HS-5 (cell line): Measurements from ENCODE around the gene SUFU.
"Not testable (repeated sequence)": the region's sequence is repeated elsewhere in the genome, so short reads cannot be mapped to it uniquely, and the experiment has no call there.

Experiments used
- DNase-seq: peaks from one replicate; pipeline ENCODE4 v3.0.0-alpha.2; 2012; ENCODE audit warnings: low read depth

The SUFU gene

DNA sequence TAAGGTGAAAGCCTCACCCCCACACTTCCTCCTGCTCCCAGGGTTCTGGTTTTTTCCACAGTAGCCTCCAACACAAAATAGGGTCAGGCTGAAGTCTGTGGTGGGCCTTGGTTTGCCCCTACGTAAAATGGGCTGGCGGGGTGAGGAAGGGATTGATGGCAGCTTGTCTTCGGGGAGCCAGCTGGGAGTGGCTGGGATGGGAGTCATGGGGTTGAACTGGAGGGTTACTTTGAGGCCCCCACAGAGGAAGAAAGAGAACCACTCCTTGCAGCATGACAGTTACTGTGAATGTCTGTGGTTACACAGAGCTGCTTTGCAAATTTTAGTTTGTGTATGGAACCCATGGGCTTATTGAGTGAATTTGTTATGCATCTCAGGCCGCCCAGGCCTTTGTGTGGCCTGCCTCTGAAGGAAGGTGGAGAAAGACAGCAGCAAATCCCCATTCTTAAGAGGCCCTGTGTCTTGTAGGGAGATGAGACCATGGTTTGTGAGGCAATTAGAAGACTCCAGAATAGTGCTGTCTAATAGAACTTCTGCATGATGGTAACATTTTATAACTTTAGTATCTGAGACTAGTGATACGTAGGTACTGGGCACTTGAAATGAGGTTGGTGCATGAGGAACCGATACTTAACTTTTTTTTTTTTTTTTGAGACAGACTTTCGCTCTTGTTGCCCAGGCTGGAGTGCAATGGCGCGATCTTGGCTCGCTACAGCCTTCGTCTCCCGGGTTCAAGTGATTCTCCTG is 148.6 kb downstream of the SUFU start:
- DNase-seq, result no peak

DNA sequence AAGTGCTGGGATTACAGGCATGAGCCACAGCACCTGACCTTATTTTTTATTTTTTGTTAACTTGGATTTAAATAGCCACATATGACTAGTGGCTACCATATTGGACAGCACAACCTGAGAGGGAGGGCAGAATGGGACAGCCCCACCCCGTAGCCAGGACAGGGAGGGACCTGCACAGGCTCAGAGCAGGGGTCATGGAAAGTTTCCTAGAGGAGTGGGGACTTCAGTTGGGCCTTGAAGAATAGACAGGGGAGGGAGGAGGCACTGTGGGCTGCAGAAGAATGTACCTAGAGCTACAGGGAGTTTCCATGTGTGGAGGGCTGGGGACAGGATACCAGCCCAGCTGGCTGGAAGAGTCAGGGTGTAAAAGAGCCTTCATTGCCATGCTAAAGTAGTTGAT is 149.3 kb downstream of the SUFU start:
- no peak for DNase-seq

DNA sequence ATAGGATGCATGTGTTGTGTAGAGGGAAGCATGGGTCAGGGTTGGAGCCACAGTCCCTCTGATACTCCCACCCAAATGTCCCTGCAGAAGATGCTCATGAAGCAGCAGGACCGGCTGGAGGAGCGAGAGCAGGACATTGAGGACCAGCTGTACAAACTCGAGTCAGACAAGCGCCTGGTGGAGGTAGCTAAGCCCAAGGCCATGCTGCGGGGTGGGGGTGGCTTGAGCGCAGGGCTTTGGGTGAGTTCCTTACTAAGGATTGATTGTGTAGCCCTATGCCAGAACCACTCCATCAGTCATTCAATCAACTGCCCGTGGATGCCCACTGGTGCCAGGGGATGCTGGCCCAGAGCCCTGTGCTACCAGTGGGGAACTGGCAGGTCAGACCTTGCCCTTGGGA is 150.8 kb downstream of the SUFU start:
- no peak for DNase-seq

DNA sequence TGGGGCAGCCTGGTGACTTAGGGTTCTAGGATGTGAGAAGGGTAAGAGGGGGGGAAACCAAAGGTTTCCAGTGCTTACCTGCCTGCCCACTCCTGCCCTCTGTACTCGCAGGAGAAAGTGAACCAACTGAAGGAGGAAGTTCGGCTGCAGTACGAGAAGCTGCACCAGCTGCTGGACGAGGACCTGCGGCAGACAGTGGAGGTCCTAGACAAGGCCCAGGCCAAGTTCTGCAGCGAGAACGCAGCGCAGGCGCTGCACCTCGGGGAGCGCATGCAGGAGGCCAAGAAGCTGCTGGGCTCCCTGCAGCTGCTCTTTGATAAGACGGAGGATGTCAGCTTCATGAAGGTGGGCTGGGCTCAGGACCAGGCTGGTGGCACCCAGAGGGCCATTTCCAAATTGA is 151.2 kb downstream of the SUFU start:
- no peak for DNase-seq

DNA sequence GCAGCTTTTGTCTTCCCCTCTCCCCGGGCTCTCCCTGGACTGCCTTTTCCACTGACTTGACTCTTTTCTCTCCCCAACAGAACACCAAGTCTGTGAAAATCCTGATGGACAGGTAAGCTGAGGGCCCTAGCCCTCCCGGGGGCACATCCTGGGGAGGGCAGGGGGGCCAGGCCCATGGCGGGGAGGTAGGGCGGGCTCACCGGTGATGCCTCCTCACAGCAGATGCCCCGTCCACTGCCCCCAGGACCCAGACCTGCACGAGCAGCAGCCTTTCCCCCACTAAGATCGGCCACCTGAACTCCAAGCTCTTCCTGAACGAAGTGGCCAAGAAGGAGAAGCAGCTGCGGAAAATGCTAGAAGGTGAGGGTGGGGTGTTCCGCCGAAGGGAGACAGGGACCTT is 152.3 kb downstream of the SUFU start:
- no peak for DNase-seq

DNA sequence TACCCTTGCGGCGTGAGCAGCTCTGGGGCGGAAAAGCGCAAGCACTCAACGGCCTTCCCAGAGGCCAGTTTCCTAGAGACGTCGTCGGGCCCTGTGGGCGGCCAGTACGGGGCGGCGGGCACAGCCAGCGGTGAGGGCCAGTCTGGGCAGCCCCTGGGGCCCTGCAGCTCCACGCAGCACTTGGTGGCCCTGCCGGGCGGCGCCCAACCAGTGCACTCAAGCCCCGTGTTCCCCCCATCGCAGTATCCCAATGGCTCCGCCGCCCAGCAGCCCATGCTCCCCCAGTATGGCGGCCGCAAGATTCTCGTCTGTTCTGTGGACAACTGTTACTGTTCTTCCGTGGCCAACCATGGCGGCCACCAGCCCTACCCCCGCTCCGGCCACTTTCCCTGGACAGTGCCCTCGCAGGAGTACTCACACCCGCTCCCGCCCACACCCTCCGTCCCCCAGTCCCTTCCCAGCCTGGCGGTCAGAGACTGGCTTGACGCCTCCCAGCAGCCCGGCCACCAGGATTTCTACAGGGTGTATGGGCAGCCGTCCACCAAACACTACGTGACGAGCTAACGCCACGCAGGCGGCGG is 153.1 kb downstream of the SUFU start:
- DNase-seq, result no peak

DNA sequence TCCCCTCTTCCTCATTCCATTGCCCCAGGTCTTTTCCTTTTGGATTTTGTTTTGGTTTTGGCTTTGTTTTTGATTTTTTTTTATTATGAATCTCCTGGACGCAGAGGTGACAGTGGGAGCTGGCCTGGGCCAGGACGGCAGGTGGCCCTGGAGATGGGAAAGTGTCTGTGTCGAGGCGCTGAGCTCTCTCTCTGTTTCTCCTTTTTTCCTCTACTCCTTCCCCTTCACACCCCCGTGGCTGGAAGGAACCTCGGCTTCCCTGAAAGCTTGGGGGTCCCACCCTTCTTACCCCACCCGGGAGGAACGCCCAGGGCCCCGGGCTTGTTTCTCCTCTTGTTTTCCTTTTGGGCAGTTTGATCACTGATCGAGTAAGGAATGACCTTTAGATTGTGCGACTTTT is 153.7 kb downstream of the SUFU start:
- no peak for DNase-seq

DNA sequence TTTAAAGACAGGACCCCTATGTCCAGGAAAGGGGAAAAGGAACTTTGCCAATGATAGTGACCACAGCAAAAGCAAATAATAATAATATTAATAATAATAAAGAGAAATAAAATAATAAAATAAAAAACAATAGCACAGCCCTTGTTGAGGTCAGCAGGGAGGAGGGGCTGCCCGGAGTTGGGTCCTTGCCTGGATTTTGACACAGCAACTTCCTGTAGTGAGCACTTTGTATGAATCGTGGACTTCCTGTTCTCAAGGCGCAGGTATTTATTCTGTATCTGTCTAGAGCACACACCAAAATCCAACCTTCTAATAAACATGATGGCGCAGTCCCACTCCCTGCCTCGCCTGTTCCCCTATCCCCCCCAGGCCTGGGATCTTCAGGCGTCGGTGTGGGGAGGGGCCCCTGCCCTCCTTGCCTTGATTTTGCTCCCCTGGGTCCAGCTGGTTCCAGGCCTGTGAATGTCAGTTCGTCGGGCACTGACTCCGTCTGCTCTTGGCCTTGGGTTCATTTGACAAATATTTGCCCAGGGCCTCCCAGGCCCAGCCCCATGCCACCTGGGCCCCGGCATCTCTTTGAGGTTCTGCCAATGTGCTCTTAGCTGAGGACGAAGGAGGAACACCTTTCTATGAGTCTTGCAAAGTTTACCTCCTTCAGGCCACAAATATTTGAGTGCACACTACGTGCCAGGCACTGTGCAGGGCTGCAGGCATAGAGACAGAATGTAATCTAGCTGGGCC is 154.4 kb downstream of the SUFU start:
- no peak for DNase-seq

DNA sequence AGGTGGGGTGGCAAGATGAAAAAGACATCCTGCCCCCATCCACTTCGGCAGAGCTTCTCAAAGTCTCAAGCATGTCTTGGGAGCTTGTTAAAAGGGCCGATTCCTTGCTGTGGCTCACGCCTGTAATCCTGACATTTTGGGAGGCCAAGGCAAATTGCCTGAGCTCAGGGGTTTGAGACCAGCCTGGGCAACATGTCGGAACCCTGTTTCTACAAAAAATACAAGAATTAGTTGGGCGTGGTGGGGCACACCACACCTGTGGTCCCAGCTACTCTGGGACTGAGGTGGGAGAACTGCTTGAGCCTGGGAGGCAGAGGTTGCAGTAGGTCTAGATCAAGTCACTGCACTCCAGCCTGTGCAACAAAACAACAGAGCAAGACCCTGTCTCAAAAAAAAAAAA is 155.0 kb downstream of the SUFU start:
- DNase-seq, result no peak

DNA sequence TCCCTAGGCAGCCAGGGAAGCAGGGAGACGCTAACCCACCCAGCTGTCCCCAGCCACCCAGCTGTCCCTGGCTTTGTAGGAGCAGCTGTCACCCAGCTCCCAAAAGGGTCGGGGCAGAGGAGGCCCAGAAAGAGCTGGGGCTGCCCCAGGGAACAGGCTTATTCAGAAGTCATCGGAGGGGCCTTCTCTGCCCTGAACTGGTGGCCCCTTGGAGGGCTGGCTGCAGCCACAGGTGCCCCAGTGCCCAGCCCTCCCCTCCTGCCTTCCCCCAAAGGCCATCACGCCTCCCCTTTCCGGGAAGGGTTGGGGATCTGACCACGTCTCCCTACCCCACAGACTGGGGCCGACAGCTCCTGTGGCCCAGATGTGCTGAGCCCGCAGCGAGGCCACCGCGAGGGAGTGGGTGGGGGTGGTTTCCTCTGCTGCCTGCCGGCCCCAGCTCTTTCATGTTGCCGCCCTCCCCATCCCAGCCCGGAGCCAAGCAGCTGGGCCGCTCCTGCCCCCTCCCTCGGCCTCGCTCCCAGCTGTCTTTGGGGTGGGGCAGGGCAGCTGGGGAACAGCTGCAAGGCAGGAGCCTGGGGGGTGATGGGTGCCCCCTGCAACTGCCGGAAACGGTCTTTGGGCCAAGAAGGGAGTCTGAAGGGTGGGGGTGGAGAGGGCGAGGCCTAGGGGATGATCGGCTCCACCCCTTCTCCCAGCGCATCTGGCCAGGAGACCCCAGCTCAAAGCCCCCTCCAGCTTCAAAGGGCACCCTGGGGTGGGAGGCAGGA is 157.3 kb downstream of the SUFU start:
- no peak for DNase-seq

DNA sequence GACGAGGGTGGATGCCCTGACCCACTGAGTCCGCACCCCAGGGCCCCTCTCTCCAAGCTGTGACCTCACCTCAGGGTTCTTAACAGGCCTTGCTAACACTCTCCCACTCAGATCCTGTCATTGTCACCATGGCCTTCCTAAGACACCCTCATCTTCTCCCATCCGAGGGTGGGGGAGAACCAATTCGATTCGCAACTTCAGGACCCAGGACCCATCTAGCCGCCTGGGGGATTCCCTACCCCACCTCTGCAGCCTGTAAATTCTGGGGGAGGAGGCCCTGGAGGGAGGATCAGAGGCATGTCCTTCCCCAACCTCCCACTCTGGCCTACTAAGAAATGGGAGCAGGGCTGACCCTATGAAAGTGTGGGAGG is 157.9 kb downstream of the SUFU start:
- DNase-seq, result no peak

DNA sequence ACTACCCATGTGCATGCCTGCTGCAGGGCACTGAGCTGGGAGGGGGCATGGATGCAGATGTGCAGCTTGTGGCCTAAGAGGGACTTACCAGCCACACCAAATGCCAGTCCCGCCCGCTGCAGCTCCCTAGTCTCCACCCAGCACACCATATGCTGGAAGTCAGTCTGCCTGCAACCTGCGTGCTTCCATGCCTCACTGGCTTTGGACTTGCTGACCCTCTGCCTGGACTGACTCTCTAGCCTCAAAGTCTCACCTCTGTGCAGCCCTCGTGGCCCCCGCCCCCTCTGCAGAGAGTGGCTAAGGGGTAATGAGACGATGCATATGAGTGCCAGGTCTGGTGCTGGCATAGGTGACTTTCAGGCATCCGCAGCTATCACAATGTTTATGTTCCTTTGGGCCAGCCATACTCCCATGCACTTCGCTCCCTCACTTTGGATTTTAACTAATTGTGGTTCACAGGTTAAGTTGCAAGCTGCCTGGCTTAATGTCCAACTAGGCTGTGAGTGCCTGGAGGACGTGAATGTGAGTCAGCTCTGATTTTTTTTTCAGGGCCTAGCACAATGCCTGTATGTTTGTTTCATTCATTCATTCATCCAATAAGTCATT is 162.2 kb downstream of the SUFU start:
- DNase-seq, result no peak

DNA sequence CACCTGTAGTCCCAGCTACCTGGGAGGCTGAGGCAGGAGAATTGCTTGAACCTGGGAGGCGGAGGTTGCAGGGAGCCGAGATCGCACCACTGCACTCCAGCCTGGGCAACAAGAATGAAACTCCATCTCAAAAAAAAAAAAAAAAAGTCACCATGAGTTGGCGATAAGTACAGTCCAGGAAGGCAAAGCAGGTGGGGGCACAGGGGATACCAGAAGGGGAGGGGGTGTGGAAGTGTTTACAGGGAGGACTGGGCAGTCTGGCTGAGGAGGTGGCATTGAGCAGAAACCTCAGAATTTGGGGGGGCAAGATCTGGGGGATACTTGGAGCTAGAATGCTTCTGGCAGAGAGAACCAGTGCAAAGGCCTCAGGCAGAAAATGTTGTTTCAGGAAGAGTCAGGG is 163.6 kb downstream of the SUFU start:
- not testable (repeated sequence) for DNase-seq

DNA sequence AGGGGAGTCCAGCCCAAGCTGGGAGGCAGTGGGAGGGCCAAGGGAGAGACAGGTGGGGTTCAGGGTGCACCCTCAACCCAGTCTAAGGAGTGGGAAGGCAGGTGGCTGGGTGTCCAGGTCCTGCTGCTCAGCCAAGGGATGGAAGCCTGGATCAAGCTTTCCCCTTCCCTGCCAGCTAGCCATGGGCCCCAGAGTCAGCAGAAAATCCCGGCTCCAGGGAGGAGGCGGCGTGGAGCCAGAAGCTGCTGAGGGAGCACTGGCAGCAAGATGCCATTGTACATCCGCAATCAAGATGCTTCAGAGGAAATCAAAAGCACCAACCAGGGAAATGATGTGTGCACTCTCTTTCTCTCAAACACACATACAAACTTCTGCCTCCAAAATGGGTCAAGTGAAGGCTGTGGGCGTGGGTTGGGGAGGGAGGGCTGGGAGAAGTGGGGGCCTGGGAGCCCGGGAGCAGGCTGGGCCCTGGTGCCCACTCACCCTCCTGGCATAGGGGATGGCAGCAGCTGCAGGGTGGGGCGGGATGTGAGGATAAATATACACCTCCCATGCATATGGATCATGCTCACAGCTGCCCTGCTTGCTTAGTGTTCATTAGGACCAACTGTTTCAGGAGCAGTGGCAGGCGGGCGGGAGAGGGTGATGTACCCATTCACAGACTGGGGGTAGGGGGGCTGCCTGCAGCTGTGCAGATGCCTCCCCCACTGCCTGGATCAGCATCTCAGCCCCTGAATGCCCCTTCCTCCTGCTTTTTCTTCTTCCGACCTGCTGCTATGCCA is 164.7 kb downstream of the SUFU start:
- DNase-seq, result no peak

DNA sequence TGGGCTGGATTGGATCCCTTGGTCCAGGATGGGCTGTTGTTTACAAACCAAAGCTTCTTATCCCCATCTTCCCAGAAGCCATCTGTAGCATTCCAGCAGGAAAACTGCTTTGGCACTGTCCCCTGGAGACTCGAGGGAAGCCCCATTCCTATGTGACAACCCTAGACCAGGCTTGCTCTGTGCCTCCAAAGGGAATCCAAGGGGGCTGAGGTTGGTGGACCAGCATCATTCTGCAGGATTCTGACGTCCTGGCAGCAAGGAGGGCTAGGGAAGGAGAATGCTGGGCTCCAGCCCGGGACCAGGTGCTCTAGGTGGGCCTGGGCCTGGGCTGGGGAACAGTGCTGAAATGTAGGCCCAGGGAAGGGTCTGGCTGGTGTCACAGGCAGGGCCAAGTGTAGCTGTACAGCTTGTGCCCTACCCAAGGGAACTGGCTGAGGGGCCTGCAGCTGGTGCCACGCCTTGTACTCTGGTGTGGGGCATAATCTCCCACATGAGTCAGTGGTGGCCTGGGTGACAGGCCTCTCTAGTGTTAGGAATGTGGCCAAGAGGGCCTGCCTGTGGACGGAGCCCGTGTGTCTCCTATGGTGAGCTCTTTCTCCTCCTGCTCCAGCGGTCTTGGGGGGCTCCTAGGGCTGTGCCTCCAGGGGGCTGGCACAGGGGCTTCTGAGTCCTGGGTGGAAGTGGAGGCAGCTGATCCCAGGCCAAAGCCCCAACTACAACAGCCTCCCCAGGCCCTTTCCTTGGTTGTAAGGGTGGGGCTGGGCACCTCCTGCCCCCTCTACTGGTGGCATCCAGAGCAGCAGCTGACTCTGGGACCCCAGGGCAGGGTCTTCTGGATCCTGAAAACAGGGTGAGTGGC is 165.7 kb downstream of the SUFU start:
- DNase-seq, result no peak

DNA sequence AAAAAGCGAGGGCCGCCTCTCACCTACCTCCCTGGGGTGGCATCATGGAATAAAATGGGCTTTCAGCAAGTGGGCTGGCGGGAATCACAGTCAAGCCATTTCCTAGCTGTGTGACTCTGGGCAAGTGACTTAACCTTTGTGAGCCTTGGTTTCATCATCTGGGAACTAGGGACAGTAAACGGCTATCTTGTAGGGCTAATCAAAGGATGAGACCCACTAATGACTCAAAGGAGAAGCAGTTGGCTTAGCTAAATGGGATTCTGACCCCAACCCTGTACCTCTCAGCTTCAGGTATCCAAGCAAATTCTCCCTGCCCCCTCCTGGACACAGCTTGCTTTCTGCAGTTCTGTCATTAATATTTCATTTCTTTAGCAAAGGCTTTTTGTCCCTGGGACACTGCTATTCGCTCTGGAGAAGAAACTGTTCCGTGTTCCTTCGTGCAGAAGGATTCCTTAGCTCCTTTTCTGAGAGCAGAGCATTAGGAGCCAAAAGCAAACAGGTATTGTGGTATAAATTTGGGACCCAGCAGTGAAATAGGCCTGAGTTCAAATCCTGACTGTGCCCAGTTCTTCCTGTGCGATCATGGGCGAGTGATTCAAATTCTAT is 166.4 kb downstream of the SUFU start:
- no peak for DNase-seq

DNA sequence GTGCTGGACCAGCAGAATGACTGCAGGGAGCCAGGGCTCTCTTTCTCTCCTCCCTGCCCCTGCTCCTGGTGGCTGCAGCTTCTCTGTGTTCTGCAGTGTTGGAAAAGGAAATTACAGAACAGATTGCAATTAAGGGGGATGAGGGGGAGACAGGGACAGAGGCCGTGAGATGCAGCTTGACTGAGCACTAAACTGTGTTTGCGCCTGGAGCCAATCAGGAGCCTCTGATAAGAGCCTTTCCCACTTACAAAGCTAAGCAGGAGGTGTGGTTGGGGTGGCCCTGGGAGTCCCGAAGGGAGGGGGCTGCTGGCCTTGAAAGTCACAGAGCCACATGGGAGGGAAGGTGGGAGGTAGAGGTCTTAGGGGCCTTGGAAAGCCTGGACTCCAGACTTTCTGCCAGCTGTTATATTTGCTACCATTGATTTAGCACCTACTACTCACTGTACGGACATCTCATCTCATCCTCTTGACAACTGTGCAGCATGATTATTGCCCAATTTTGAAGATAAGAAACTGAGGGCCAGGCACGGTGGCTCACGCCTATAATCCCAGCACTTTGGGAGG is 167.2 kb downstream of the SUFU start:
- DNase-seq, result no peak

DNA sequence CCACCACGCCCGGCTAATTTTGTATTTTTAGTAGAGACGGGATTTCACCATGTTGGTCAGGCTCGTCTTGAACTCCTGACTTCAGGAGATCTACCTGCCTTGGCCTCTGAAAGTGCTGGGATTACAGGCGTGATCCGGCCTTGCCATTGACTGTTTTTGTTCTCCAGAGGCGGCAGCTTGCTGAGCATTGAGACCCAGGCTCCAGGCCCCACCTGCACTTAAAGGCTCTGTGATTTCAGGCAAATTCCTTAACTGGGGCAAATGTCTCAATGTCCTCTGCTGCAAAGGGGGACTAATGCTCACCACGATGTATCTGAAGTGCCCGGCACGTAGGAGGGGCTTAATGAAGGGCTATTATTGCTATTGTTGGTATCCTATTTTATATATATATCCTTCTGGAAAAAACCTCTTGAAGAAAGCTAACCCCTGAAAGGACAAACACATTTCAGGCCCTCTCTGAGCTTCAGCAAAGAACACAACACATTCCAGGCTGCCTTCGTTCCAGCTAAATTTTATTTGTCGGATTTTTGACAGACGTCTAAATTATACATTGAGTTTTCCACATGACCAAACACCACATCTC is 169.6 kb downstream of the SUFU start:
- DNase-seq, result no peak

DNA sequence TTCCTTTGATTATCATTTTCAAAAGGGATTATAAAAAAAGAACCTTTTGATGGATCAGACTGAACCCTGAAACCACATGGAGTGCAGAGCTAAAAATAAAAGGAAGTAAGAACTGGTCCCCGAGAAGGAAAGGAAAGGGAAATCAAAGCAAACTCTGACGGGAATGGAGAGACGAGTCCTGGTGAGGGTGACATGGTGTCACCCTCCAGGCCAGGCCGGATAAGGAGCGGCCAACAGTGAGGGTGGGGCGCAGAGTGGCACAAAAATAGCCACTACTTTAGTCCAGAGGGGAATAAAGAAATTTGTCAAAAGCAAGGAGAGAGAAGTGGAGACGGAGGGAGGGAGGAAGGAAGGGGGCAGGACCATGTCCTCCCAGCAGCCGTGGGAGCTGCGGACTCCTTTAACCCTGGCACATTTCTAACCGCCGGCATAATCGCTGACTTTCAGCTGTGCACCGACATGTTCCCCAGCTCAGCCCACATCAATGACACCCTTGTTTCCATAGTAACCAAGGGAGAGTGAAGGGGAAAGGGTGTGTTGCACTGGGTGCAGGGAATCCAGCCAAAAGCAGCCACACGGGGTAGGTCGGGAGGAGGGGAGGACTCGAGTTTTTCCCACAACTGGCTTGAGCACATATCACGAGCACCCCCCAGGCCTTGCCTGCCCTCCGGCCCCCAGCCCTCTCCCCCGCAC is 170.2 kb downstream of the SUFU start:
- no peak for DNase-seq
